ENCODE measurements around the gene DGCR6. TPM values are rescaled to one million over a fixed set of nuclear protein-coding genes. Genes with fewer than 3 reads are reported as not detected.
"Not testable (repeated sequence)": the region's sequence is repeated elsewhere in the genome, so short reads cannot be mapped to it uniquely, and the experiment has no call there.

Gene DGCR6
- total and polyA plus RNA-seq, 7 donors: 0.60 to 6.6 (median 1.4) TPM

- peak; percentile 40 for DNase-seq
- TF ChIP-seq POLR2A (IDR thresholded peaks at IDR 0.05) (no peak), CTCF (IDR thresholded peaks at IDR 0.05) (no peak)
- Histone ChIP-seq H3K9me3 (no peaks in the 10 kb centered on the region), H3K4me3 (no peak overlapping the region), H3K27ac (no peak overlapping the region), H3K36me3 (no peaks in the 10 kb centered on the region), H3K4me1 (no peaks in the 10 kb centered on the region), H3K27me3 (peaks cover 0 to 10% (median 6%) of the 10 kb centered on the region in 3 donors)
- intact Hi-C loops (cut with DNase I): no loop called here
- 86 to 93% methylated on average over 10 of the region's 10 CpGs for WGBS, 2 donors
Observed at GRCh38 chr22:18955696-18956095, 49.6 kb downstream of the DGCR6 start.

DNA sequence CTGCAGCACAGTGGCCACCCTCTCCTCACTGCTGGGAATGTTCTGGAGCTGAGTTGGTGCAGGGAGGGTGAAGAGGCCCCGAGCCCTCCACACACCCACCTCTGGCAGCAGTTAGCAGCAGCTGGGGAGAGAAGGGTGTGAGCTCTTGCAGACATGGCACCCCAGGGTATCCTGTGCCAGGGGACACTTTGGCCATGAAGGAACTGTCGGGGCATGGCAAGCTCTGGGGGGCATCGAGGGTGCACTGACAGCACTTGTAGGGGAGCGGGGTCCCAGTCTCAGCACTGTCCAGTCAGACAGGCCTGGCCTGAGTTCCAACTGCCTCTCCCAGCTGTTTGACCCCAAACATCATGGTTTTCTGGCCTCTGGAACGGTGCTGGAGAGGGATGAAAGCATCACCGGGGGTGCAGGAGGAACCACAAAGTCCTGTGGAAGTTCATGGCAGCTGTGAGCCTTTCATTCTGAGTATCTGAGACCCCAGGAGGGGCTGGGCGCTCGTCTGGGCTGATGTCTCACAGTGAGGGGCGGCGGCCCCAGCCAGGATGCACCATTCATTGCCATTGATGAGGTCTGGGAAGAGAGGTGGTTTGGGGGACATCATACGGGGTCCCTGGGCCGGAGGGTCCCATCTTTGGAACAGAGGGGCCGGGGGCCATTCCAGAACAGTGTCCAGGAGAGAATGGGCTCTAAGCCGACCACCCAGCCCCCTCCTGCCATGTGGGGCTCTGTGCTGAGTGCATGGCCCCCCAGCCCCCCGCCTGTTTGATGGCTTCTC is 50.2 kb downstream of the DGCR6 start:
- H3K9me3 ChIP-seq; H3K4me3 ChIP-seq; H3K36me3 ChIP-seq; H3K4me1 ChIP-seq; H3K27me3 ChIP-seq; intact Hi-C loops (cut with DNase I); H3K27ac ChIP-seq: not testable (repeated sequence)
- DNase-seq: peak; percentile 52
- 64 to 71% methylated on average over 15 of the region's 15 CpGs for WGBS, 2 donors

GRCh38 chr22:18956956-18957355 is 50.8 kb downstream of the DGCR6 start:
- intact Hi-C loops (cut with DNase I); H3K36me3 ChIP-seq; H3K4me1 ChIP-seq; H3K27ac ChIP-seq; H3K27me3 ChIP-seq; H3K9me3 ChIP-seq; H3K4me3 ChIP-seq: not testable (repeated sequence)
- peak; percentile 18 for DNase-seq
- WGBS, 2 donors: 64 to 74% methylated on average over 15 of the region's 15 CpGs

GRCh38 chr22:18957621-18958320 is 51.7 kb downstream of the DGCR6 start:
- H3K4me1 ChIP-seq; H3K9me3 ChIP-seq; H3K27ac ChIP-seq; H3K36me3 ChIP-seq; H3K4me3 ChIP-seq; H3K27me3 ChIP-seq; intact Hi-C loops (cut with DNase I): not testable (repeated sequence)
- WGBS, 2 donors: 70 to 72% methylated on average over 15 of the region's 18 CpGs
- peak; percentile 58 for DNase-seq

- H3K27me3 ChIP-seq; H3K4me3 ChIP-seq; H3K27ac ChIP-seq; intact Hi-C loops (cut with DNase I); H3K4me1 ChIP-seq; H3K9me3 ChIP-seq; H3K36me3 ChIP-seq: not testable (repeated sequence)
- WGBS, 2 donors: 57 to 83% methylated on average over 18 of the region's 18 CpGs
- DNase-seq: peak; percentile 47
Observed at GRCh38 chr22:18958321-18958705, 52.2 kb downstream of the DGCR6 start.

GRCh38 chr22:18958738-18959137 is 52.6 kb downstream of the DGCR6 start:
- H3K4me1 ChIP-seq; H3K27ac ChIP-seq; H3K9me3 ChIP-seq; H3K36me3 ChIP-seq; H3K4me3 ChIP-seq; H3K27me3 ChIP-seq; intact Hi-C loops (cut with DNase I): not testable (repeated sequence)
- 62 to 72% methylated on average over 14 of the region's 14 CpGs for WGBS, 2 donors
- DNase-seq: peak; percentile 37

- H3K9me3 ChIP-seq; H3K4me3 ChIP-seq; H3K27ac ChIP-seq; H3K4me1 ChIP-seq; H3K27me3 ChIP-seq; intact Hi-C loops (cut with DNase I); H3K36me3 ChIP-seq: not testable (repeated sequence)
- WGBS, 2 donors: 76 to 87% methylated on average over 6 of the region's 6 CpGs
- DNase-seq: peak; percentile 45
Observed at GRCh38 chr22:18959266-18959665, 53.1 kb downstream of the DGCR6 start.

- intact Hi-C loops (cut with DNase I); H3K4me1 ChIP-seq; H3K4me3 ChIP-seq; H3K36me3 ChIP-seq; H3K27me3 ChIP-seq; H3K9me3 ChIP-seq; H3K27ac ChIP-seq: not testable (repeated sequence)
- peak; percentile 54 for DNase-seq
- 56 to 80% methylated on average over 12 of the region's 12 CpGs for WGBS, 2 donors
Observed at GRCh38 chr22:18959741-18960140, 53.6 kb downstream of the DGCR6 start.

DNA sequence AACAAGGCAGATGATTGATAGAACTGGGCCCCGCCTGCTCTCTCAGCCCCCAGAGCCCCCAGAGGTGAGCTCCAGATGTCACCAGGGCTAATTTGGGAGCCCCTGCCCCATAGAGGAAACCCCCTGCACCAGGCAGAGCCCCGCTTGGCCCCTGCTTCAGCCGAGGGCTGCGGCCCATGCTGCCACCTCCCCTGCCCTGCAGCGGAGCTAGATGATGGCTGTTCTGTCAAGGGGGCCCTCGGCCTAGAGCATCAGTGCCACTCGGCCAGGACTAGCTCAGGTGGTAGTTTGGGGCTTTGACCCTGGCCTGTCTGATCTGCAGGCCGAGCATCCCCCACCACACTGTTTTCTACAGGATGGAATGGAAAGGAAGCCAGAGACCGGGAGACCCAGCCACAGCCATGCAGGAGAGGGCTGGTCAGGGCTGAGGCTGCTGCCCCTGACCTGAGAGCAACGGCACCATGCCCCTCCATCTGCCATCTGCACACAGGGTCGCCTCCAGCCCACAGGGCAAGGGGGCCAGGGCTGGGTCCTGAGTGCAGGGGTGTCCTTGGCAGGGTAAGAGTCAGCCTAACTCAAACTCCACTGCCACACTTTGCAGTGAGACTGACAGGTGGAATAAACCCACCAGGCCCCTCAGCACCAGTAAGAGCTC is 54.2 kb downstream of the DGCR6 start:
- H3K27ac ChIP-seq; intact Hi-C loops (cut with DNase I); H3K36me3 ChIP-seq; H3K4me1 ChIP-seq; H3K27me3 ChIP-seq; H3K4me3 ChIP-seq; H3K9me3 ChIP-seq: not testable (repeated sequence)
- DNase-seq: peak; percentile 51
- 65 to 78% methylated on average over 10 of the region's 11 CpGs for WGBS, 2 donors

DNA sequence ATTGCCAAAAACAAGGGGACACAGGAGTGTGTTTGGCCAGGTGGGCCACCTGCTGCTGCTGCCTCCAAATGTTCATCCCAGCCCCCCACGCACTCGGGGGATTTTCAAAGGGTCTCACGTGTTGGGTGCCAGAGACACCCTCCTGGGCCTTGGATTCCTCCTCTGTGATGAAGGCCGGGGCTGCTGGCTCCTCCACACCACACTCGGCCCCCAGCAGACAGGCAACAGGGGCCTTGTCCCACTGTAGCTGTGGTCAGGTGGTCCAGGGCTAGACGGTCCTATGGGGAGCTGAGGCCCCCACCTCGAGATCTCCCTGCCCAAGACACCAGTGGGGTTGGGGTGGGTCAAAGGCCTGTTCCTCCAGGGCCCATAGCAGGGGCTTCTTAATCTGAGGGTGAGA is 55.1 kb downstream of the DGCR6 start:
- DNase-seq: peak; percentile 52
- WGBS, 2 donors: 65 to 74% methylated on average over 7 of the region's 7 CpGs
- H3K27me3 ChIP-seq; H3K27ac ChIP-seq; H3K4me1 ChIP-seq; H3K36me3 ChIP-seq; H3K9me3 ChIP-seq; intact Hi-C loops (cut with DNase I); H3K4me3 ChIP-seq: not testable (repeated sequence)
